GM19452 (cell line): ENCODE results near the gene HOXA11.

ENCODE experiments used
- ATAC-seq: cut with Tn5 transposase; IDR thresholded peaks from one replicate; pipeline ENCODE4 v1.9.1; 2021; ENCODE audit not compliant: unreplicated experiment

Gene HOXA11

GRCh38 chr7:27207348-27207985, 22.4 kb upstream of the HOXA11 start:
- no peak for ATAC-seq

- no peak for ATAC-seq
Measured at GRCh38 chr7:27205325-27206280, 20.6 kb upstream of the HOXA11 start.

- ATAC-seq = no peak
Measured at GRCh38 chr7:27204851-27205322, 19.9 kb upstream of the HOXA11 start.

- ATAC-seq = no peak
Measured at GRCh38 chr7:27203964-27204594, 19.0 kb upstream of the HOXA11 start.

DNA sequence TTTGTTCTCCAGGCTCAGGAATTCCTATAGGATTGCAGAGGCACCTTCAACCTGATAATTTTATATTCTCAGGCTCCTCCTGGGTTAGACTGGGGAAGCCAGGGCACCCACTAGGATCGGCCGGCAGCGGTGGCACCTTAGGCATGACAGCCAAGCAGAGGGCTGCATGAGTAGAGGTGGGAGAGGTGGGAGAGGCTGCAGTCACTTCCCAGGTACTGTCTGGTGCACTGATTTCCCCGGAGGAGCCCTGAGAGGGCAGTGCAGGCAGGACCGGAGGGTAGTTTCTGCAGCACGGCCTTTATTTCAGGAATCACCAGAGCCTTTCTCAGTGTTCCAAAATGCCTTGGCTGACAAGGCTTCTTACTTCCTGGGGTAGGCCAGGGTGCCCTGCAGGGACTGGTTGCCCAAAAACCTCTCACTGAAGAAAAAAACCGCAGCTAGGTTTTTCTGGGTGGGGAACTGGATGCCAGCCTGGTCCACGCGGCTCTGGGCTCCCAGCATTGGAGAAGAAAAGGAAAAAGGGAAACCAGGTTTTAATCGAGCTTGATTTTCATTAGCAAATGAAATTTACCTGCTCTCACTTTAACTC, 18.4 kb upstream of the HOXA11 start:
- ATAC-seq = no peak

- ATAC-seq = no peak
Measured at GRCh38 chr7:27202862-27203134, 17.8 kb upstream of the HOXA11 start.

DNA sequence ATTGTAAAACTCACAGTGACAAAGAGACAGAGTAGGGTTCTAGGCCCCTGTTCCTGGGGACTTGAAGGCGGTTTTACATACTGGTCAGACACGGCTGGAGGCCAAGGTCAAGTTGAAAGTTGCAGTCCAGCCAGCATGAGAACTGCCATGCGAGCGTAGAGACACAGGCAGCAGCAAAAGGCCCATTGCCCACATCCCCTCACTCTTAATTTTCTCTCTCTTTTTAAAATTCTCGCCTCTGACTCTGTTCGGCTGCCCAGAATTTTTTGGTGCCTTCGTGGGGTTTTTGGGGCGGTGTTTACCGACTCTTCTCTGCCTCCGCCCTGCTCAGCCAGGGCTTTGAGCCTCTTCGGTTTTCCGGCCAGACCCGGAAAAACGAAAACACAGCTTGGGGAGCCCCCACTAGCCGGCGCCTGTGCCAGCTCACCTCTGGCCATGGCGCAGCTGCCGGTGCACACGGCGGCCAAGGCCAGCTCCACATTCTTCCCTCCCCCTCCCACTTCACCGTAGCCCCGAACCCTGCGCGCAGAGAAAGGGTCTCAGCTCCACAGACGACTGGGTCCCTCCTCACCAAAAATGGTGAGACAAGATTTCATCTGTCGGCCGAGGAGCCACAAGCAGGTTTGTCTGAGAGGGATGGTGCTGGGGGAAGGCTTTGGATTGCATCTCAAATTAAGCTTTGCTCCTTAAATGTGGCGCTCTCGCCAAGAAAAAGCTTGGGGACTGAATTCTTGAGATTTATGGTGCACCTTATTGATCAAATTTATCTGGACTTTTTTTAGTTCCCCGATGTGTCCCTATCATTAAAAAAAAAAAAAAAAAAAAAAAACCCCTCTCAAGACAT, 17.2 kb upstream of the HOXA11 start:
- ATAC-seq = no peak

GRCh38 chr7:27201580-27202017, 16.6 kb upstream of the HOXA11 start:
- no peak for ATAC-seq

GRCh38 chr7:27200761-27201579, 15.9 kb upstream of the HOXA11 start:
- ATAC-seq = no peak

DNA sequence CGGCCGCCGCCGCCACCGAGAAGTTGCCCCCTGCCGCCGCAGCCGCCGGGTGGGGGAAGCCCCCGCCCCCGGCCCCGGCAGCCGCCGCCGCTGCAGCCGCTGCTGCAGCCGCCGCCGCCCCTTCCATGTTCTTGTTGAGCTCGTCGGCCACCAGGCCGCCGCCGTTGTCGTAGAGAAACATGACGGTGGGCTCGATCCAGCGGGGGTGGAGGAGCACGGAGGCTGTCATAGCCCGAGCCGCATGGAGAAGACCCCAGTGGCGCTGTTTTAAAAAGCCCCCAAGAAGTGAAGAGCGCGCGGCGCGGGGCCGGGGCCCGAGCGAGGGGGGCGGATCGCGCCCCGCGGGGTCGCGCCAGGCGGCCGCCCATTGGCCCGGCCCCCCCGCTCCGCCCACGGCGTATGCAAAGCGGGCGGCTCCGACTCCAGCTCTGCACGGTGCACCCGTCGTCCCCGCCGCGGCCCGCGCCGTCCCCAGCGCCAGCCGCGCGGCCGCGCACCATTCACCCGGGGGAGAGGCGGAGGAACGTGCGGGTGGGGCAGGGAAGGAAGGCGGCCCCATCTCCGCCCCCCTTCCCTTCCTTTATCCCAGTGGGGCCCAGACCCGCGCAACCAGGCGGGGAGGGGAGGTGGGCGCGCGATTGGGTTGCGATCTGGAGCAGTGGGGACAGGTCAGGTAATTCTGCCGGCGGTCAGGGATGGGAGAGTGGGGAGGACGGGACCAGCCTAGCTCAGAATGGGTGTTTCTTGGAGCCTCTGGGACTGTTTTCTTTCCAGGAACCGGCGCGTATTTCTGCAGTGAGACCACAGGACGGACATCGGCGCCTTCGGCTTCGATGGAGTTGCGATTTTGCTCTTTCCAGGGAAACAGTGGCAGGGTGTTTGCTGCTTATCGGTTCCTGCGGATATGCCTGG, 15.1 kb upstream of the HOXA11 start, which contains the start of gene HOXA13:
TSS of gene HOXA13 (minus strand) at position 243 of the 912 bp plus-strand sequence. CDS start at position 229, 14 bp downstream.
- ATAC-seq = peak; percentile 73

GRCh38 chr7:27198871-27199801, 14.1 kb upstream of the HOXA11 start:
- no peak for ATAC-seq

- ATAC-seq = no peak
Measured at GRCh38 chr7:27198138-27198841, 13.3 kb upstream of the HOXA11 start.

- no peak for ATAC-seq
Measured at GRCh38 chr7:27197137-27198042, 12.4 kb upstream of the HOXA11 start.

GRCh38 chr7:27196287-27196767, 11.3 kb upstream of the HOXA11 start:
- ATAC-seq = no peak

DNA sequence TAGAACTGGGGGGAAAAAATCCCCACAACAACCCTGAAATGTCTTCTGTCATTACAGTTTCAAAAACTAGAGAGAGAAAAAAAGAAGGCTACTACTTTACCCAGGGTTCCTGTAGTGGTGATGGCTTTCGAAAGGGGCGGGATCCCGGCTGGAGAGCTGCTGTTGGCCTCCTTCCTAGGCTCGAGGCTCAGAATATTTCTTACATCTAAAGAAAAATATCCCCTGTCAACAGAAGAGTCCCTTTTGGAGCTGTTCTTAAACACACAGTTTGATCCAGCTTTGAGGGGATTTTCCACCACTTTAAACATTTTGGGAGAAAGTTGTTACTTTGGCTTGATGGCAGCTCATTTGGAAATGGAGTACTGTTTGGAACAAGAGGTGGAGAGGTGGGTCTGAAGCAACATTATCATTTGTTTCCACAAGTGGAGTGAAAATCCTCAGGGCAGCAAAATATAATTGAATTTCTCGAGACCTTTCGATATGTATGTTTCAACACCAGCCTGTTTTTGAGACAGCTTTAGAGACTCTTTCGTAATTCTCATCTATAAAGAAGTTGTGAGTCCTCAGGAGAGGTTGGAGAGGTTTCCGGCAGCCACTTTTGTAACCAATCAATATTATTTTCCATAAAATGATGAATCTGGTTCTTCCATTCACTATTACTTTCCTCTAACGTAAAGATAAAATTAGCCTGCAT, 9.8 kb upstream of the HOXA11 start:
- no peak for ATAC-seq
